ENCODE results near the gene OSCAR. TPM values are rescaled to one million over a fixed set of nuclear protein-coding genes. Genes with fewer than 3 reads are reported as not detected.

OSCAR gene
- total and polyA plus RNA-seq, 9 donors, result 1.1 to 3.8 (median 1.7) TPM

GRCh38 chr19:54133312-54133956 lies 32.8 kb upstream of the OSCAR start:
- Histone ChIP-seq H3K9me3 (no peaks in the 10 kb centered on the region), H3K36me3 (no peaks in the 10 kb centered on the region)
- TF ChIP-seq CTCF (IDR thresholded peaks at IDR 0.05), result no peak
- no peak for TF ChIP-seq POLR2A (IDR thresholded peaks at IDR 0.05)
- TF ChIP-seq EP300 (IDR thresholded peaks at IDR 0.05), result no peak

GRCh38 chr19:54129617-54129996 lies 29.0 kb upstream of the OSCAR start:
- no peak for DNase-seq
- H3K36me3 ChIP-seq, result no peaks in the 10 kb centered on the region
- H3K4me3 ChIP-seq, result no peak overlapping the region
- TF ChIP-seq CTCF (IDR thresholded peaks at IDR 0.05), result no peak
- TF ChIP-seq EP300 (IDR thresholded peaks at IDR 0.05), result no peak
- no peak for TF ChIP-seq POLR2A (IDR thresholded peaks at IDR 0.05)
- H3K27me3 ChIP-seq, result no peaks in the 10 kb centered on the region
- no peaks in the 10 kb centered on the region for H3K9me3 ChIP-seq
- H3K27ac ChIP-seq, result no peak overlapping the region
- 93 to 95% (median 94%) methylated on average over 4 to 20 of the region's 20 CpGs for WGBS, 3 donors
- intact Hi-C loops (cut with DNase I), result no loop called here
- H3K4me1 ChIP-seq (ENCODE audit: insufficient read depth), result no peaks in the 10 kb centered on the region

More at GRCh38 chr19:54133312-54133956, 32.8 kb upstream of the OSCAR start:
- WGBS, 3 donors, result 50 to 58% (median 52%) methylated on average over 10 of the region's 10 CpGs
- Histone ChIP-seq H3K4me3 (no peak overlapping the region), H3K27ac (no peak overlapping the region), H3K4me1 (ENCODE audit: insufficient read depth) (no peaks in the 10 kb centered on the region), H3K27me3 (no peaks in the 10 kb centered on the region)
- intact Hi-C loops (cut with DNase I), result no loop called here
- no peak for DNase-seq

GRCh38 chr19:54128796-54129616 lies 28.4 kb upstream of the OSCAR start:
- Histone ChIP-seq H3K4me1 (ENCODE audit: insufficient read depth) (no peaks in the 10 kb centered on the region), H3K9me3 (no peaks in the 10 kb centered on the region), H3K27me3 (no peaks in the 10 kb centered on the region), H3K36me3 (no peaks in the 10 kb centered on the region), H3K27ac (no peak overlapping the region), H3K4me3 (no peak overlapping the region)
- intact Hi-C loops (cut with DNase I), result no loop called here
- DNase-seq, result no peak
- TF ChIP-seq CTCF (IDR thresholded peaks at IDR 0.05) (no peak), POLR2A (IDR thresholded peaks at IDR 0.05) (no peak), EP300 (IDR thresholded peaks at IDR 0.05) (no peak)
- 93 to 95% (median 93%) methylated on average over 40 to 41 of the region's 41 CpGs for WGBS, 3 donors

- TF ChIP-seq POLR2A (IDR thresholded peaks at IDR 0.05), result no peak
- TF ChIP-seq CTCF (IDR thresholded peaks at IDR 0.05), result no peak
- H3K9me3 ChIP-seq, result no peaks in the 10 kb centered on the region
- H3K27ac ChIP-seq, result no peak overlapping the region
- DNase-seq, result no peak
- no peaks in the 10 kb centered on the region for H3K36me3 ChIP-seq
- intact Hi-C loops (cut with DNase I), result no loop called here
- no peak overlapping the region for H3K4me3 ChIP-seq
- no peaks in the 10 kb centered on the region for H3K27me3 ChIP-seq
- H3K4me1 ChIP-seq (ENCODE audit: insufficient read depth), result no peaks in the 10 kb centered on the region
- WGBS, 3 donors, result 86 to 88% (median 88%) methylated on average over 20 of the region's 20 CpGs
Measured at GRCh38 chr19:54128441-54128725, 27.8 kb upstream of the OSCAR start.
